Coronary artery (tissue), 2 donors: Measurements from ENCODE around the gene USP21.
A peak's percentile ranks its signal among the peaks of the same experiment; 100 is the strongest.

Experiments used
- DNase-seq: peaks from one replicate; pipeline ENCODE4 v3.0.0-alpha.2; 2017; ENCODE audit warnings: low spot score
- H3K27ac ChIP-seq, 2 donors: fragments of 200-600 bp; sonication (generic); one replicate each; pipeline ENCODE4 v1.5.1; 2016 to 2019
- H3K4me3 ChIP-seq: fragments of 200-600 bp; sonication (generic); 2 replicates; pipeline ENCODE4 v1.5.1; 2016; ENCODE audit warnings: mild to moderate bottlenecking, moderate library complexity
- CTCF ChIP-seq: fragments of 200-600 bp; sonication (generic); IDR thresholded peaks from one replicate; pipeline ENCODE4 v1.5.1; 2019; ENCODE audit warnings: antibody characterized with exemption

The USP21 gene

GRCh38 chr1:161198897-161199431 is 39.7 kb downstream of the USP21 start, which contains the start of gene ADAMTS4:
TSS of gene ADAMTS4 (minus strand) at chr1:161199054. CDS start at chr1:161198627, 427 bp downstream.
- DNase-seq = peak; percentile 91
- TF ChIP-seq CTCF = no peak
- H3K27ac ChIP-seq = peak within 1 kb of the TSS; percentile 97 to 98
- H3K4me3 ChIP-seq = peak within 1 kb of the TSS; percentile 75

DNA sequence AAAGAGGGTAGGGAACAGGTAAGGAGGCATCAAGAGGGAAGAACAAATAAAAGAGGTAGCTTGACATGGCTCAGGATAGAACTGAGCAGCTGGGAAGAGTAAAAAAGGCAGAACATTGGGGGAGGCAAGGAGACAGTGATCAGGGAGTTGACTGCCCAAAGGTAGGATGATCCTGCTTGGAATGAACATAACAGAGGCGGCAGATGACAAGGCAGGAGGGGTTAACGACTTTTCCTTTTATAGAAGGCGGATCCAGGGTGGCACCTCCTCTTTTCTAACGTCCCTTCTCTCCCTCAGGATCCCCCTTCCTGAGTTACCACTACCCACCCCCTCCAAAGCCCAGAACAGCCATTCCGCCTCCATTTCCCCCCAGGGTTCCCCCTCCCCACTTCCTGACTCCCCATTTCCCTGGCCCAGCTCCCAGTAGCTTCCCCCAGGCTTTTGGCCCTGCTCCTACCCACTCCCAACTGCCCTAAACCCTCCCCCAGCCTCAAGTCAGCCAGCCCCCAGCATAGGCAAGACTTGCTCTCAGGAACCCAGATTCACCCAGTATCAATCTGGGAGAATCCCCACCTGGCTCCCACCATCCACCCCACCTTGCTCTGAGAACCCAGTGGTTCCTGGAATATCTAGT is 40.3 kb downstream of the USP21 start:
- no peak for DNase-seq
- Histone ChIP-seq H3K27ac (peak overlapping the region; percentile 97 to 98), H3K4me3 (peak overlapping the region; percentile 75)
- no peak for TF ChIP-seq CTCF

- TF ChIP-seq CTCF = no peak
- H3K27ac ChIP-seq = peak overlapping the region; percentile 97 to 98
- H3K4me3 ChIP-seq = peak overlapping the region; percentile 94
- no peak for DNase-seq
Measured at GRCh38 chr1:161200421-161200991, 41.2 kb downstream of the USP21 start.

DNA sequence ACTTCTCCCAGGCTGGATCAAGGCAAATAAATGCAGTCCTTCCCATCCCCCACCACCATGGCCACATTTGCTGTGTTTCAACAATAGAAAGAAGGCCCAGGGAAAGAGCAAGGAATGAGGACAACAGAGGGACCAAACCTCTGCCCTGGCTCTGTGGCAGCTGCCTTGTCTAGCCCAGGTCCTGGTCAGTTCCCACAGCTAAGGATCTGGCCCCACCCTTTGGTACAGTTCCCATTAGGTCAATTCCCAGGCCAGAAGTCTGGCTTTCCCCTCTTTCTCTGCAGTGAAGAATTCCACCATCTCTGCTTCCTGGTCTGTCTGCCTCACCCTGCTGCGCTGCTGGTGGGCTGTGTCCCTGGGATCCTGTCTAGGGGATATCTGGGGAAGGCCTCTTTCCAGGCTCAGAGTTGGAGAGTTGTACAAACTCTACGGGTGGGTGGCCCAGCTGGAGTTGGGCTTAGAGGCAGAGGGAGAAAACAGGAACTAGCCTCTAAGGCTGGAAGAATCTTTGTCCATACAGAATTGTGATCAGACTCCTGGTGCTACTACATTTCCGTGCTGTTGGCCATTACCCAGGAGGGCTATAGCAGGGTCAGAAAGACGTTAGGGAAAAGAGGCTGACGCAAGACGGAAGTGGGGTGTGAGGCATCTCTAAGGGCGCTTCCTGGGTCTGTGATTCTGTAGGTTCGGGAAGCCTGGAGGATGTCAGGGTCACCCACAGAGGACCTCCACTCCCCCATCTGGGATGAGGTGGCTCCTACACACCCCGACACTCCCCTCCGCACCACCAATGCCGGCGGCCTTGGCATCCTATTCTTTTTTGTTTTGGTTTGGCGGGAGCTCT is 41.9 kb downstream of the USP21 start:
- peak; percentile 89 for DNase-seq
- H3K27ac ChIP-seq = peak overlapping the region; percentile 97 to 98
- no peak for TF ChIP-seq CTCF
- peak overlapping the region; percentile 94 for H3K4me3 ChIP-seq

- H3K27ac ChIP-seq = peak within 1 kb of the TSS; percentile 97 to 98
- H3K4me3 ChIP-seq = peak within 1 kb of the TSS; percentile 94
- DNase-seq = peak; percentile 99
- TF ChIP-seq CTCF = no peak
Measured at GRCh38 chr1:161201836-161202712, 42.8 kb downstream of the USP21 start, which contains the start of gene NDUFS2. TSS of gene NDUFS2 (plus strand) at chr1:161202367. CDS start at chr1:161202386, 19 bp downstream.
